GM18858 (cell line): ENCODE measurements around the gene ABL1.

Source experiments
- ATAC-seq: cut with Tn5 transposase; IDR thresholded peaks from one replicate; pipeline ENCODE4 v1.9.1; 2021; ENCODE audit not compliant: unreplicated experiment

ABL1 gene

GRCh38 chr9:130824643-130825350, 10.3 kb upstream of the ABL1 start:
- no peak for ATAC-seq

- no peak for ATAC-seq
Measured at GRCh38 chr9:130825351-130825651, 9.8 kb upstream of the ABL1 start.

DNA sequence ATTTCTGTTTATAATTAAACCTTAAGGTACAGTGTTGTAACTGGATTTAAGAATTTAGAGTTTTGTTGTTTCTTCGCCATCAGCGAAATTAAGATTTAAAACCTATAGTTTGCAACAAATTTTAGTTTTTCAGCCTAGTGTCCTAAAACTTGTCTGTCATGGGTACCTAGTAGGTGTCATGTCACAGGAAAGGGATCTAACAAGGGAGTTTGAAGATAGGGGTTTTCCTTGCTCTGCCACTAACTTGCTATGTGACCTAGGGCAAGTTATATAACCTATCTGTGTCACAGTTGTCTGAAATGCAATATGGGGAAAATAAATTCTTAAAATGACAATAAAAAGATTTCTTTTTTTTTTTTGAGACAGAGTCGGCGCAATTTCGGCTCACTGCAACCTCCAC, 9.2 kb upstream of the ABL1 start:
- no peak for ATAC-seq

DNA sequence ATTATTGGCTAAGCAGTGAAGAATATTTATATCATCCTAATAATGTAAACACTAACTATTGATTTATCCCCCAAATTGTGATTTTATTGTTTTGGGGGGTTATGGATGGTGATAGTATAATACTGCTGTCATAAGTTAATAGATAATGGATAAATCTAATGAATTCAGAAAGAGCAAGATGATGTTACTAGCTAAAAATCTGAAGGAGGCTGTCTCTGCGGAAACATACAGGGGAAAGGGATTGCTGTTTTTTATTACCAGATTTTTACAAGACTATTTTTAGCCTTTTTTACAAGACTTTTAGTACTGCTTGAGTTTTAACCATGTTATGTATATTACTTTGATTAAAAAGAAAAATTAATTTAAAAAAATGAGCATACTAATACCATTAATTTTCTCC, 5.3 kb upstream of the ABL1 start:
- ATAC-seq: no peak

GRCh38 chr9:130830231-130830760, 4.8 kb upstream of the ABL1 start:
- no peak for ATAC-seq

DNA sequence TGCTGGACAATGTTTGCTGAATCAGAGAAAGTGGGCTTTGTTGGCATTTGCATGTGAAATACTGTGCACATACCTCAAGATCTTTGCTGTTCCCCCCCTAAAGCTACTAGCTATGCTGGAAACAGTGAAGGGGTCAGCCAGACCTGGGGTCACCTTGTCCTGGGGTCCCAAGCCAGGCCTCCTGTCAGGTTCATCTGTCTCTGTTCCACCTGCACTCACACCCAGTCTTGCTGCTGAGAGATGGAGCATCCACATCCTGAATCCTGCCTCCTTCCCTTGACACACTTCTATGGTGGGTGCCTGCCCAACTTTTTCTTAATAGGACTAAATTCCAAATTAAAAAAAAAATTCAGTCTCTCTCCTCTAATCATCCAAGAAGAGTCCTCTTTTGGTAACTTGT, 4.0 kb upstream of the ABL1 start:
- ATAC-seq: no peak

DNA sequence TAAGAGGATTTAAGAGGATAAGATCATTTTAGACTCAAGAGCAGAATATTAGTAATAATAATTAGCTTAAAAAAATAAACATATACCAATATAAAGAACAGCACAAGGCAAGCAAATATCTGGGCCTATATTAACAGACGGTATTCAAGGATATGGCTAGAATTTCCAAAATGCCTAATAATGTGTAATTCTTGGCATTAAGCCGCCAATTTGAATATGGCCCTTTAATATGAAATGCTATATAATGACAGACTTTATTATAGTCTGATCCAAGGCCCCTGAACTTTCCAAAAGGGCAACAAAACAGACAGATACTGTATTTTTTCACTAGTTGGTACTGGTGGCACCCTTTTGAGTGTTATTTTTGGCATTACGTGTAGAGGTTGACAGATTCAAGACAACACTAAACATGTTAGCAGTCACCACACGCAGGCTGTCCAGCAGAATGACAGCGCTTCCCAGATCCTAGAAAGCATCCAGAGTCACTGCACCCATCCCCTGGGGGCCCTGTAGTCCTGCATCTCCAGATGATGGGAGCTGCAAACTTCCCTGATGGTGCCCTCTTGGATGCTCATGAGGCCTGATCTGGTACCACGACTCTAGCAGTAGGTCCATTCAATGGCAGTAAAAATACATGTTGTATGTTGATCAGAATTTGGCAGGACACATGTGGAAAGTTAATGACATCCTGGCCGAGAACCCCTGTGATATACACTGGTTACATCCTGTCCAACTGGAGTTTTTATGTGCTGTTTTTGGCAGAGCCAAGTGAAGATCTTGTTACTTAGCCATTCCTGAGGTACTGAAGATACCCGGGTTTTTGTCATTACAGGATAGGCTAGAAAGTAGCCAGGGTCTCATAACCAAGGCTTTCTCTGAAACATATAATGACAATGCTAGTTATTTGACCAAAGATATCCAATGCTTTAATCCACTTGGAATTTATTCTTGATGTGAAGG, 1.7 kb upstream of the ABL1 start:
- no peak for ATAC-seq

DNA sequence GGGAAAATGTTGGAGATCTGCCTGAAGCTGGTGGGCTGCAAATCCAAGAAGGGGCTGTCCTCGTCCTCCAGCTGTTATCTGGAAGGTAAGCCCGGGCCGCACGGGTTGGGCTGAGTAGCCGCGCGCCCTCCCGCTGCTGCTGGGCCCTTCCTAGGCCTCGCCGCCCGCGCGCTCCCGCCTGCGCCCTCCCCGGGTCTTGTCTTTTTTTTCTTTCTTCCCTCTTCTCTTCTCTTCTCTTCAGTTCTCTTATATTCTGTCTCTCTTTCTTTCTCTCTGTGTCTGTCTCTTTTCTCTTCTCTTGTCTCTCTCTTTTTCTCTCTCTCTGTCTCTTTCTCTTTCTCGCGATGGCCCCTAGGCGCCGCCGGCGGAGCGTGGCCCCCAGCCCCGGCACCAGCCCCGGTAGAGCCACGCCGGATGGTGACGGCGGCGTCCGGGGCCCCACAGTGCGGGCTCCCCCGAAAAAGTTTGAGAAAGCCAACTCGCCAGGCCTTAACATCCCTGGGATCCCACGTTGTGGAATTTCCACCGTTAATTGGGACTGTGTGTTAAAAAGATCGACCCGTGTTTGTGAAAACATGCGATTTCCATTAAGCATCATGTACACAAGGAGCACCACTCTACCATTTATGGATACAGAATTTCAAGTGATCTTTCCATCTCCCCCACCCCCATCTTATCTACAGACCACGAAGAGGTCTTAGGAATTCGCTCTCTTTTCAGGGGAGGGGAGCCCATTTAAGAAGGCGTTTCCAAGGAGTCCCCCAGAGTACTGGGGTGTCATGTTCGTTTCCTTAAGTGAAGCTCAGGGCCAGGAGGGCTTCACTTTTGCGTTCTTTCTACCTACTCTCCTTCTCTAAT, 616 bp downstream of the ABL1 start:
- ATAC-seq: no peak

DNA sequence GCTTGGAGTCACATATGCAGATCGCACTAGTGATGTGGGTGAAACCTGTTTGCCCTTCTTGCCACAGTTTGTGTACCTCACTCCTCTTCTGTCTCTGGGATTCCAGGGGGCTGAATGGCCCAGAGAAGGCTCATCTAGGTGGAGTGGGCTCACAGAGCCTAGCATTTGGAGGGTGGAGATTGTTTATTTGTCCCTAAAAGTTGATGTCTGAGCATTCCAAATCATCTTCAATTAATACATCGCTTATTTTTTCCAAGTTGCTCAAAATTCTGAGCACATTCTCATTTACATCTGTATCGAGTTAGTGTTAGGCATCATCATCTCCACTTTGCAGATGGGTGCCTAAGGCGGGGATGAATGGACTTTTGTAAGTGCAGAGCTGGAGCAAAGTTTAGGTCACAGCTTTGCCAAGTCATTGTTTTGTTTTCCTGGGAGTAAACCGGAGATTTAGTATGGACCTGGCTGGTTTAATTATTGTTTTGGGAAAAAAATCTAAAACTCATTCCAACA, 2.0 kb downstream of the ABL1 start:
- ATAC-seq: no peak

DNA sequence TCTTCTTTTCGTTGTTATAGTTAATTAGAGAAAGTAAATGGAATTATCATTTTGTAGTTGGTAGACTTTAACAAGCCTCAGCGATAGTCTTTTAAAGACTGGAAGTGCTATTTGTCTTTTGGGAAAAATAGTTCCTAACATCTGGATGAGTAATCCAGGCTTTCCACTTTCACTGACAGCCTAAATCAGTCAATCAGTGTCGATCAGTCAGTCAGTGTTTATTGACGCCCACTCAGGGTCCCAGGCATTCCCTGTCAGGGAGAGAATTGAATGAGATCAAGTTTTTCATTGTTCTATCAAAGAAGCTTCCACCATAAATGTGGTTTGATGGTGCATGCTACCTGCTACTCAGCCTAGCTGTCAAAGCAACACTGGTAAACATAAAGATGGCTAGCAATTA, 2.6 kb downstream of the ABL1 start:
- ATAC-seq: no peak

DNA sequence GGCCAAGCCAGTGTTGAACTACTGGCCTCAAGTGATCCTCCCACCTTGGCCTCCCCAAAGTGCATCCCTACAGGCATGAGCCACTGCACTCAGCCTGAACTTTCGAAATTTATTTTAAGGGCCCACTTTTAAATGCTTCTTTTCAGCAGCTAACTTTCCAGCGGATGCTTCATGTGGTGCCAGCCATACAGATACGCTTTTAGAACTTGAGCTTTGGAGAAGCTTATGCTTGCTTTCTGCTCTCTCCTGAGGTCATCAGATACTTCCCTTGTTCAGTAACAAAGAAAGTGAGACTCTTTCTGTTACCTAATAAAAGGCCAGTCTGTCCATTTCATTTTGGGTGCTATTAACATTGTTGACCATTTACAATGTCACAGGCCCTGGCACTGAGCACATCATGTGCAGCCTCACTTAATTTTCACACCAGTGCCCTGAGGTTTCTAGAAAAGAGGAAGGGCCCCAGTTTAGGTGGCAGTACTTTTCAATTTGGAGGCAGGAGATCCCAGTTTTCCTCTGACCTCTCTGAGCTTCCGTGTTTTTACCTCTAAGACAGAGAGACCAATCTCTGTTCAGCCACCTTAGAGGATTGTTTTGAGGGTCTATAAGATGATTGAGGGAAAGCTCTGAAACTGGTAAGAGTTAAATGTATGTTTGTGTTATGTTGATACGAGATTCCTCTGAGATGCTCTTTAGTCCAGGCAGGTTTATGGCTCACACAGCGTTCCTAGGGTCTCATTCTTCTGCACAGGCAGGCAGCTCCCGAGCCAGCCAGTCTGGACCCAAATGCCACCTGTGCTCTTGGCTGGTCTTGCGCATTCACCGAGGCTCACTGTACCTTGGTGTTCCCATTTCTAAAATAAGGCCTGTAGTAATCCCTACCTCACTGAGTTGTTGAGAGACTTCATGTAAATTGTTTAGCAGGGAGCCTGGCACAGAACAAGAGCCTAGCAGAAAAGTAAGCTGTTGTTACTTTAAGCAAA, 4.4 kb downstream of the ABL1 start:
- no peak for ATAC-seq

GRCh38 chr9:130842545-130842944, 7.5 kb downstream of the ABL1 start:
- no peak for ATAC-seq

- no peak for ATAC-seq
Measured at GRCh38 chr9:130843049-130843908, 8.2 kb downstream of the ABL1 start.

GRCh38 chr9:130844044-130844451, 9.0 kb downstream of the ABL1 start:
- no peak for ATAC-seq

DNA sequence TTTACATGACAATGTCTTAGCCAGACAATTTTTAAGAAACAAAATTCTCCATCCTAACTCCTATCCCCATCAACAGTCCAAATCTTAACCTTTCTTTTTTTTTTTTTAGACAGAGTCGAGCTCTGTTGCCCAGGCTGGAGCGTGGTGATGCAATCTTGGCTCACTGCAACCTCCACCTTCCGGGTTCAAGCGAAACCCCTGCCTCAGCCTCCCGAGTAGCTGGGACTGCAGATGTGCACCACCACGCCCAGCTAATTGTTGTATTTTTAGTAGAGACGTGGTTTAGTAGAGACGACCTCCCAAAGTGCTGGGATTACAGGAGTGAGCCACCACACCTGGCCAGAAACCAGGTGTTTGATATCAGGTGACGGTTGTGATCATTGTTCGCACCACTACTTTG, 10.2 kb downstream of the ABL1 start:
- ATAC-seq: no peak

DNA sequence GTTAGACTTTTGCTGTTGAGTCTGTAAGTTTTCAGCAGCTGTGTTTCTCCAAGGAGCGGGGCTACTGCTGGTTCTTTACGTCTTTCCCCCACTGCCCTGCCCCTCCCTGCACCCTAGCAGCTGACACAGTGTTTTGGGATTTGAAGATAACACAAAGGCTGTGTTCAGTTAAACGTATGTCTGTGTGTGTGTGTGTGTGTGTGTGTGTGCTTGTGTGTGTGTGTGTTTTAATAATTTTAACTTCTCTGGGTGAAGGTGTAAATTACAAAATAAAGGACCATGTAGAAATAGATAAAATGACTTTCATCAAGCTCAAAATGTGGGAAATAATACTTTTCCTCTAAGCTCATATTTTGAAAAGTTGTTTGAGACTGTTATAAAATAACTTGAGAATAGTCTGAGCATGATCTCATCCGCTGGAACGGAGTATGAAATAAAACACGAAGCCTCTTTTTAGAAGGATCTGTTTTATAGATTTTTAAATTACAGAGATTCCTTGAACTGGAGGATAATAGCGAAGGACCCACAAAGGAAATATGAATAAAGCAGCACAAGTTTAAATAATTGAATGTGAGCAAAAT, 10.9 kb downstream of the ABL1 start:
- ATAC-seq: no peak

GRCh38 chr9:130846487-130847305, 11.6 kb downstream of the ABL1 start:
- no peak for ATAC-seq
